Activated T-cell treated with anti-CD3 and anti-CD28 coated beads, Interleukin-2, amount 50 U/mL, for 72 hours (primary cell): ENCODE data around the gene OXSR1. TPM values are rescaled to one million over a fixed set of nuclear protein-coding genes. Genes with fewer than 3 reads are reported as not detected.
A peak's percentile ranks its signal among the peaks of the same experiment; 100 is the strongest.
"Not testable (repeated sequence)": the region's sequence is repeated elsewhere in the genome, so short reads cannot be mapped to it uniquely, and the experiment has no call there.

Experiments used
- ATAC-seq, 2 donors: fragments of 150-1000 bp; cut with Tn5 transposase; replicated peaks in 1 of 2; 2 replicates each; pipeline ENCODE4 v1.10.0; 2021; ENCODE audit warnings: moderate library complexity in 2 of 2, mild to moderate bottlenecking in 1 of 2
- DNase-seq, 2 donors: peaks; one replicate each; pipeline ENCODE4 v3.0.0; 2021 to 2022; ENCODE audit warnings: mixed read lengths in 1 of 2
- H3K27ac Mint-ChIP-seq: one replicate; pipeline ENCODE4 v1.8.0; 2022; ENCODE audit warnings: mild to moderate bottlenecking, moderate library complexity, mixed read lengths
- H3K27me3 Mint-ChIP-seq: one replicate; pipeline ENCODE4 v1.8.0; 2022; ENCODE audit warnings: low read depth, mixed read lengths
- H3K36me3 Mint-ChIP-seq, 2 donors: one replicate each; pipeline ENCODE4 v1.8.0; 2022; ENCODE audit warnings: mixed read lengths in 2 of 2, mild to moderate bottlenecking in 1 of 2; ENCODE audit not compliant: insufficient read depth in 2 of 2
- H3K4me1 Mint-ChIP-seq: one replicate; pipeline ENCODE4 v1.8.0; 2022; ENCODE audit warnings: low read depth, mixed read lengths
- H3K4me3 Mint-ChIP-seq, 2 donors: one replicate each; pipeline ENCODE4 v1.8.0; 2022; ENCODE audit warnings: mild to moderate bottlenecking in 2 of 2, mixed read lengths in 2 of 2, moderate library complexity in 2 of 2
- H3K9me3 Mint-ChIP-seq, 2 donors: one replicate each; pipeline ENCODE4 v1.8.0; 2022; ENCODE audit warnings: mixed read lengths in 2 of 2
- total RNA-seq, 2 donors: library from RNA; stranded (reverse); gene quantifications; one replicate each; pipeline ENCODE4 v1.2.3, GENCODE V29; 2022

The OXSR1 gene
- total RNA-seq, 2 donors from 2014 or later = 46.3 to 51.8 TPM

GRCh38 chr3:38169027-38169317 lies 3.6 kb downstream of the OXSR1 start:
- ATAC-seq (no peak), DNase-seq (no peak)
- H3K4me1 Mint-ChIP-seq = peaks cover 85% of the 10 kb centered on the region
- no peaks in the 10 kb centered on the region for H3K27me3 Mint-ChIP-seq
- no peaks in the 10 kb centered on the region for H3K9me3 Mint-ChIP-seq
- peak overlapping the region; percentile 56 for H3K27ac Mint-ChIP-seq
- H3K36me3 Mint-ChIP-seq = peaks cover 3 to 7% of the 10 kb centered on the region in 2 donors
- peak overlapping the region; percentile 44 to 73 for H3K4me3 Mint-ChIP-seq

GRCh38 chr3:38170722-38171121 lies 5.4 kb downstream of the OXSR1 start:
- DNase-seq (no peak), ATAC-seq (no peak)
- H3K27ac Mint-ChIP-seq = no peak overlapping the region
- H3K4me3 Mint-ChIP-seq = no peak overlapping the region
- no peaks in the 10 kb centered on the region for H3K9me3 Mint-ChIP-seq
- peaks cover 93% of the 10 kb centered on the region for H3K4me1 Mint-ChIP-seq
- H3K36me3 Mint-ChIP-seq = peaks cover 3 to 7% of the 10 kb centered on the region in 2 donors
- H3K27me3 Mint-ChIP-seq = no peaks in the 10 kb centered on the region

- H3K9me3 Mint-ChIP-seq = no peaks in the 10 kb centered on the region
- peak; percentile 4 to 11 for ATAC-seq
- H3K27me3 Mint-ChIP-seq = no peaks in the 10 kb centered on the region
- peaks cover 87% of the 10 kb centered on the region for H3K4me1 Mint-ChIP-seq
- H3K27ac Mint-ChIP-seq = peak overlapping the region; percentile 66
- peak overlapping the region in 1 of 2 donors; percentile 52 for H3K4me3 Mint-ChIP-seq
- peaks cover 0 to 2% of the 10 kb centered on the region in 2 donors for H3K36me3 Mint-ChIP-seq
- no peak for DNase-seq
Observed at GRCh38 chr3:38171622-38172021, 6.3 kb downstream of the OXSR1 start.

- no peak for DNase-seq
- H3K36me3 Mint-ChIP-seq = peaks cover 0 to 8% of the 10 kb centered on the region in 2 donors
- ATAC-seq = peak; percentile 54
- peaks cover 65% of the 10 kb centered on the region for H3K4me1 Mint-ChIP-seq
- no peak overlapping the region for H3K27ac Mint-ChIP-seq
- no peaks in the 10 kb centered on the region for H3K27me3 Mint-ChIP-seq
- H3K4me3 Mint-ChIP-seq = peak overlapping the region; percentile 50 to 66
- H3K9me3 Mint-ChIP-seq = no peaks in the 10 kb centered on the region
Observed at GRCh38 chr3:38173834-38174418, 8.6 kb downstream of the OXSR1 start.

- H3K9me3 Mint-ChIP-seq = no peaks in the 10 kb centered on the region
- no peak overlapping the region for H3K27ac Mint-ChIP-seq
- no peaks in the 10 kb centered on the region for H3K27me3 Mint-ChIP-seq
- peaks cover 0 to 7% of the 10 kb centered on the region in 2 donors for H3K36me3 Mint-ChIP-seq
- ATAC-seq (no peak), DNase-seq (no peak)
- H3K4me3 Mint-ChIP-seq = no peak overlapping the region
- peaks cover 48% of the 10 kb centered on the region for H3K4me1 Mint-ChIP-seq
Observed at GRCh38 chr3:38177181-38177580, 11.8 kb downstream of the OXSR1 start.

GRCh38 chr3:38186781-38187180 lies 21.4 kb downstream of the OXSR1 start:
- ATAC-seq (no peak), DNase-seq (no peak)
- Mint-ChIP-seq H3K4me3 (no peak overlapping the region), H3K36me3 (peaks cover 11 to 30% of the 10 kb centered on the region in 2 donors), H3K27me3 (no peaks in the 10 kb centered on the region), H3K27ac (no peak overlapping the region), H3K9me3 (peaks cover 1 to 2% of the 10 kb centered on the region in 2 donors), H3K4me1 (peaks cover 22% of the 10 kb centered on the region)

- Mint-ChIP-seq H3K4me3 (peak overlapping the region in 1 of 2 donors; percentile 38), H3K27ac (no peak overlapping the region), H3K27me3 (no peaks in the 10 kb centered on the region), H3K4me1 (peaks cover 15% of the 10 kb centered on the region), H3K9me3 (peaks cover 1 to 2% of the 10 kb centered on the region in 2 donors), H3K36me3 (peaks cover 8 to 26% of the 10 kb centered on the region in 2 donors)
- DNase-seq = no peak
- ATAC-seq = peak; percentile 84 to 88
Observed at GRCh38 chr3:38190481-38190881, 25.1 kb downstream of the OXSR1 start.

GRCh38 chr3:38202931-38203330 lies 37.6 kb downstream of the OXSR1 start:
- not testable (repeated sequence) for H3K4me3 Mint-ChIP-seq, H3K9me3 Mint-ChIP-seq, H3K27me3 Mint-ChIP-seq, ATAC-seq, DNase-seq, H3K27ac Mint-ChIP-seq
- peaks cover 35% of the 10 kb centered on the region for H3K4me1 Mint-ChIP-seq
- peaks cover 5 to 24% of the 10 kb centered on the region in 2 donors for H3K36me3 Mint-ChIP-seq

- H3K4me1 Mint-ChIP-seq = peaks cover 35% of the 10 kb centered on the region
- H3K9me3 Mint-ChIP-seq = no peaks in the 10 kb centered on the region
- no peak overlapping the region for H3K4me3 Mint-ChIP-seq
- no peak for ATAC-seq
- peaks cover 5 to 23% of the 10 kb centered on the region in 2 donors for H3K36me3 Mint-ChIP-seq
- H3K27ac Mint-ChIP-seq = no peak overlapping the region
- DNase-seq = no peak
- no peaks in the 10 kb centered on the region for H3K27me3 Mint-ChIP-seq
Observed at GRCh38 chr3:38203690-38204089, 38.4 kb downstream of the OXSR1 start.

- Mint-ChIP-seq H3K9me3 (no peaks in the 10 kb centered on the region), H3K27me3 (no peaks in the 10 kb centered on the region), H3K4me1 (peaks cover 37% of the 10 kb centered on the region), H3K36me3 (peaks cover 4 to 17% of the 10 kb centered on the region in 2 donors), H3K4me3 (peak overlapping the region; percentile 23 to 49), H3K27ac (peak overlapping the region; percentile 60)
- peak; percentile 70 to 72 for ATAC-seq
- peak in 1 of 2 donors; percentile 8 for DNase-seq
Observed at GRCh38 chr3:38204599-38205471, 39.5 kb downstream of the OXSR1 start.

- peak; percentile 29 to 43 for DNase-seq
- peak overlapping the region; percentile 23 to 49 for H3K4me3 Mint-ChIP-seq
- peaks cover 0 to 11% of the 10 kb centered on the region in 2 donors for H3K36me3 Mint-ChIP-seq
- H3K27ac Mint-ChIP-seq = peak overlapping the region; percentile 55
- H3K9me3 Mint-ChIP-seq = no peaks in the 10 kb centered on the region
- peak; percentile 86 to 88 for ATAC-seq
- H3K4me1 Mint-ChIP-seq = peaks cover 43% of the 10 kb centered on the region
- H3K27me3 Mint-ChIP-seq = no peaks in the 10 kb centered on the region
Observed at GRCh38 chr3:38205472-38205805, 40.1 kb downstream of the OXSR1 start.

- peaks cover 50% of the 10 kb centered on the region for H3K4me1 Mint-ChIP-seq
- H3K27me3 Mint-ChIP-seq = no peaks in the 10 kb centered on the region
- H3K9me3 Mint-ChIP-seq = no peaks in the 10 kb centered on the region
- no peak for ATAC-seq
- peaks cover 0 to 10% of the 10 kb centered on the region in 2 donors for H3K36me3 Mint-ChIP-seq
- DNase-seq = no peak
- no peak overlapping the region for H3K4me3 Mint-ChIP-seq
- H3K27ac Mint-ChIP-seq = peak overlapping the region; percentile 44
Observed at GRCh38 chr3:38207254-38208003, 42.1 kb downstream of the OXSR1 start.
